ENCODE results near the gene FYCO1. TPM values are rescaled to one million over a fixed set of nuclear protein-coding genes. Genes with fewer than 3 reads are reported as not detected.

Gene FYCO1
- total and polyA plus RNA-seq, 2 of the 8 experiments (the other 6 are each of a cell fraction or from before 2014, with no cell fraction given): 4.8 to 10.8 TPM

GRCh38 chr3:45881078-45882022 is 114.3 kb downstream of the FYCO1 start:
- H2BK120ac ChIP-seq (replicated peaks; ENCODE audit: low read depth, low read length): no peak overlapping the region
- no peak overlapping the region for H4K8ac ChIP-seq (ENCODE audit: extremely low read depth, insufficient read depth, low read length)
- H3K36me3 ChIP-seq (ENCODE audit: control insufficient read depth in 2 of 4, insufficient read depth in 4 of 4, low read length in 3 of 4): no peaks in the 10 kb centered on the region; a peak in 1 of 8 replicates
- DNase-seq (ENCODE audit: low read depth in 1 of 2, low spot score in 2 of 2) (no peak), FAIRE-seq (no peak)
- H3K23ac ChIP-seq (ENCODE audit: insufficient read length): no peak overlapping the region
- no peak overlapping the region for H3K4ac ChIP-seq (replicated peaks; ENCODE audit: insufficient read length, low read depth, low read length)
- no peak overlapping the region for H3K27ac ChIP-seq (ENCODE audit: low read depth, low read length)
- H2AFZ ChIP-seq (ENCODE audit: low read length): no peak overlapping the region
- WGBS, 2 experiments (ENCODE audit: extremely low coverage in 1 of 2, insufficient coverage in 1 of 2, insufficient read length in 1 of 2, insufficient replicate concordance in 2 of 2, low coverage in 1 of 2, low lambda C conversion rate in 2 of 2, missing lambda C conversion rate in 1 of 2): 78% methylated on average over 8 of the region's 8 CpGs; no CpG with 5 or more reads in 1 of the 2 experiments
- H3K4me2 ChIP-seq (ENCODE audit: insufficient read depth in 1 of 2, low read depth in 2 of 2, low read length in 2 of 2): no peak overlapping the region
- H2BK15ac ChIP-seq (ENCODE audit: low read length): no peak overlapping the region
- POLR2A ChIA-PET (ENCODE audit: partially characterized antibody): interaction anchor here (0.5 to 0.7 kb wide), 2 partner anchors 15 to 248 kb away, joined by 3 read pairs; no protein-coding TSS in a partner anchor
- no peak overlapping the region for H3K14ac ChIP-seq (ENCODE audit: insufficient read length)
- no peak overlapping the region for H2BK5ac ChIP-seq (ENCODE audit: low read depth, low read length)
- H4K20me1 ChIP-seq (replicated peaks in 1 of 2; ENCODE audit: control insufficient read depth in 1 of 2, insufficient read depth in 2 of 2, low read length in 2 of 2): no peaks in the 10 kb centered on the region
- H3K18ac ChIP-seq (ENCODE audit: extremely low read depth, low read length): no peak overlapping the region
- no peak overlapping the region for H3K56ac ChIP-seq (replicated peaks; ENCODE audit: insufficient read length, low read depth, low read length)
- no peaks in the 10 kb centered on the region; the same call in 1 of the 2 replicates for H3K79me1 ChIP-seq (ENCODE audit: low read depth, low read length)
- no peak overlapping the region for H2BK20ac ChIP-seq (ENCODE audit: low read length)
- TF ChIP-seq SP2 (IDR thresholded peaks at IDR 0.05; ENCODE audit: low read length) (no peak), HDAC2 (IDR thresholded peaks at IDR 0.05; ENCODE audit: borderline replicate concordance in 1 of 2, low read depth in 2 of 2, low read length in 2 of 2) (no peak), POLR2AphosphoS5 (IDR thresholded peaks at IDR 0.05; ENCODE audit: low read depth, low read length) (no peak)
- H3K9me3 ChIP-seq (ENCODE audit: insufficient read depth in 2 of 2, low read depth in 1 of 2, low read length in 1 of 2): no peaks in the 10 kb centered on the region
- no peak overlapping the region for H4K91ac ChIP-seq (replicated peaks; ENCODE audit: insufficient read length, low read length)
- no peak overlapping the region for H2AK5ac ChIP-seq (ENCODE audit: low read depth, low read length)
- H3K79me2 ChIP-seq (ENCODE audit: control insufficient read depth in 1 of 2, insufficient read depth in 2 of 2, low read length in 2 of 2): no peaks in the 10 kb centered on the region
- H3K23me2 ChIP-seq (ENCODE audit: low read depth, low read length): no peaks in the 10 kb centered on the region
- CTCF ChIA-PET (ENCODE audit: partially characterized antibody): interaction anchor here (0.8 to 1.4 kb wide), 3 partner anchors 26 to 58 kb away, joined by 3 to 5 read pairs (median 3); no protein-coding TSS in a partner anchor
- H3K9ac ChIP-seq (replicated peaks in 1 of 4; ENCODE audit: extremely low read depth in 1 of 4, low read depth in 3 of 4, low read length in 3 of 4): no peak overlapping the region
- H2BK12ac ChIP-seq (ENCODE audit: low read depth, low read length): no peak overlapping the region
- H3K4me1 ChIP-seq (replicated peaks in 1 of 4; ENCODE audit: control insufficient read depth in 3 of 4, insufficient read depth in 4 of 4, low read length in 3 of 4): no peaks in the 10 kb centered on the region
- H4K5ac ChIP-seq (ENCODE audit: insufficient read length, low read depth, low read length): no peak overlapping the region
- peaks cover 0 to 3% (median 0%) of the 10 kb centered on the region in 4 experiments; a peak in 2 of 7 replicates for H3K27me3 ChIP-seq (replicated peaks in 1 of 4; ENCODE audit: control insufficient read depth in 3 of 4, extremely low read depth in 1 of 4, insufficient read depth in 3 of 4, low read length in 3 of 4)
- H3K4me3 ChIP-seq (ENCODE audit: extremely low read depth in 1 of 4, insufficient read depth in 2 of 4, low read depth in 3 of 4, low read length in 4 of 4): no peak overlapping the region
